H1 (cell line): ENCODE results near the gene PPP1R14B. TPM values are rescaled to one million over a fixed set of nuclear protein-coding genes. Genes with fewer than 3 reads are reported as not detected.

ENCODE experiments used
- CTCF ChIA-PET: fragments of 300-600 bp; sonication (Branson Sonifier 250); formaldehyde crosslinking; loops from one replicate; lab custom pipeline; 2021; ENCODE audit not compliant: partially characterized antibody; lab: Charles Lee
- POLR2A ChIA-PET: fragments of 300-600 bp; sonication (Branson Sonifier 250); formaldehyde crosslinking; loops from one replicate; lab custom pipeline; 2021; ENCODE audit warnings: inconsistent platforms; ENCODE audit not compliant: partially characterized antibody; lab: Charles Lee
- DNase-seq, 2 experiments: peaks; one replicate each; pipeline versions ENCODE4 v3.0.0 to v3.0.0-alpha.2; 2010 to 2022; ENCODE audit warnings: low spot score in 2 of 2, low read depth in 1 of 2, mixed read lengths in 1 of 2
- FAIRE-seq: peaks from 2 replicates; lab custom pipeline; 2011; peaks lifted over from hg19 to GRCh38; lab: Jason Lieb, UNC
- H2AFZ ChIP-seq: 2 replicates; pipeline ENCODE4 v1.8.1; 2012; ENCODE audit warnings: low read length, inconsistent platforms
- H2AK5ac ChIP-seq: 2 replicates; pipeline ENCODE4 v1.6.1; 2013; ENCODE audit warnings: low read depth, low read length
- H2BK120ac ChIP-seq: replicated peaks from 2 replicates; pipeline ENCODE3; 2013; ENCODE audit warnings: low read depth, low read length, inconsistent platforms
- H2BK12ac ChIP-seq: 2 replicates; pipeline ENCODE4 v1.6.1; 2013; ENCODE audit warnings: low read depth, low read length
- H2BK15ac ChIP-seq: 2 replicates; pipeline ENCODE4 v1.6.1; 2013; ENCODE audit warnings: low read length
- H2BK20ac ChIP-seq: 2 replicates; pipeline ENCODE4 v1.6.1; 2013; ENCODE audit warnings: low read length
- H2BK5ac ChIP-seq: 2 replicates; pipeline ENCODE4 v1.6.1; 2013; ENCODE audit warnings: low read depth, low read length
- H3K14ac ChIP-seq: 2 replicates; pipeline ENCODE4 v1.6.1; 2013; ENCODE audit warnings: inconsistent platforms; ENCODE audit not compliant: insufficient read length
- H3K18ac ChIP-seq: 2 replicates; pipeline ENCODE4 v1.6.1; 2013; ENCODE audit warnings: low read length; ENCODE audit errors: extremely low read depth
- H3K23ac ChIP-seq: 2 replicates; pipeline ENCODE4 v1.6.1; 2013; ENCODE audit warnings: inconsistent platforms; ENCODE audit not compliant: insufficient read length
- H3K23me2 ChIP-seq: 2 replicates; pipeline ENCODE4 v1.6.1; 2013; ENCODE audit warnings: low read depth, low read length
- H3K27ac ChIP-seq: 2 replicates; pipeline ENCODE4 v1.6.1; 2011; ENCODE audit warnings: low read depth, low read length, inconsistent platforms
- H3K27me3 ChIP-seq, 4 experiments: replicated peaks in 1 of 4; 1 replicate in 1 of 4; 2 replicates in 3 of 4; pipeline versions ENCODE4 v1.6.1 to v1.8.1; 2011 to 2013; ENCODE audit warnings: low read length in 3 of 4, mild to moderate bottlenecking in 3 of 4, inconsistent platforms in 2 of 4, mixed read lengths in 2 of 4, moderate library complexity in 1 of 4; ENCODE audit not compliant: control insufficient read depth in 3 of 4, insufficient read depth in 3 of 4; ENCODE audit errors: extremely low read depth in 1 of 4
- H3K36me3 ChIP-seq, 4 experiments: 2 replicates each; pipeline versions ENCODE4 v1.6.1 to v1.8.1; 2011 to 2013; ENCODE audit warnings: mild to moderate bottlenecking in 4 of 4, low read length in 3 of 4, moderate library complexity in 2 of 4, control low read depth in 1 of 4, inconsistent platforms in 1 of 4; ENCODE audit not compliant: insufficient read depth in 4 of 4, control insufficient read depth in 2 of 4
- H3K4ac ChIP-seq: replicated peaks from 2 replicates; pipeline ENCODE3; 2013; ENCODE audit warnings: low read length, low read depth, mixed read lengths, inconsistent platforms; ENCODE audit not compliant: insufficient read length
- H3K4me1 ChIP-seq, 4 experiments: replicated peaks in 1 of 4; 1 replicate in 1 of 4; 2 replicates in 3 of 4; pipeline versions ENCODE4 v1.6.1 to v1.8.1; 2011 to 2013; ENCODE audit warnings: low read length in 3 of 4, inconsistent platforms in 2 of 4, mixed read lengths in 1 of 4; ENCODE audit not compliant: insufficient read depth in 4 of 4, control insufficient read depth in 3 of 4
- H3K4me2 ChIP-seq, 2 experiments: 2 replicates each; pipeline versions ENCODE4 v1.6.1 to v1.8.1; 2011 to 2013; ENCODE audit warnings: low read depth in 2 of 2, low read length in 2 of 2, control low read depth in 1 of 2, inconsistent platforms in 1 of 2, mild to moderate bottlenecking in 1 of 2; ENCODE audit not compliant: insufficient read depth in 1 of 2
- H3K4me3 ChIP-seq, 4 experiments: fragments of 200-600, 300-600 bp in 1 of 4; sonication (generic), shearing (Covaris generic), sonication (Bioruptor Twin) in 1 of 4; 2 replicates each; pipeline versions ENCODE4 v1.5.1 to v1.8.1; 2011 to 2016; ENCODE audit warnings: low read length in 4 of 4, low read depth in 3 of 4, control low read depth in 2 of 4, inconsistent platforms in 2 of 4, mild to moderate bottlenecking in 2 of 4, mixed read lengths in 1 of 4, moderate library complexity in 1 of 4; ENCODE audit not compliant: insufficient read depth in 2 of 4; ENCODE audit errors: extremely low read depth in 1 of 4
- H3K56ac ChIP-seq: replicated peaks from 2 replicates; pipeline ENCODE3; 2013; ENCODE audit warnings: low read depth, mild to moderate bottlenecking, mixed read lengths, low read length, inconsistent platforms; ENCODE audit not compliant: insufficient read length
- H3K79me1 ChIP-seq: 2 replicates; pipeline ENCODE4 v1.6.1; 2013; ENCODE audit warnings: low read depth, low read length, control low read depth
- H3K79me2 ChIP-seq, 2 experiments: 2 replicates each; pipeline versions ENCODE4 v1.6.1 to v1.8.1; 2012 to 2013; ENCODE audit warnings: low read length in 2 of 2, mild to moderate bottlenecking in 2 of 2, inconsistent platforms in 1 of 2; ENCODE audit not compliant: insufficient read depth in 2 of 2, control insufficient read depth in 1 of 2
- H3K9ac ChIP-seq, 4 experiments: replicated peaks in 1 of 4; 1 replicate in 1 of 4; 2 replicates in 3 of 4; pipeline versions ENCODE4 v1.6.1 to v1.8.1; 2011 to 2013; ENCODE audit warnings: low read depth in 3 of 4, low read length in 3 of 4, control low read depth in 2 of 4, mild to moderate bottlenecking in 2 of 4, moderate library complexity in 2 of 4, inconsistent platforms in 1 of 4; ENCODE audit errors: extremely low read depth in 1 of 4
- H3K9me3 ChIP-seq, 2 experiments: 2 replicates each; pipeline versions ENCODE4 v1.6.1 to v1.8.1; 2012 to 2013; ENCODE audit warnings: mild to moderate bottlenecking in 2 of 2, moderate library complexity in 2 of 2, control low read depth in 1 of 2, inconsistent platforms in 1 of 2, low read depth in 1 of 2, low read length in 1 of 2, mixed read lengths in 1 of 2; ENCODE audit not compliant: insufficient read depth in 2 of 2
- H4K20me1 ChIP-seq, 2 experiments: replicated peaks in 1 of 2; 2 replicates each; pipeline versions ENCODE3 to v1.8.1; 2011 to 2013; ENCODE audit warnings: inconsistent platforms in 2 of 2, low read length in 2 of 2, mild to moderate bottlenecking in 1 of 2; ENCODE audit not compliant: insufficient read depth in 2 of 2, control insufficient read depth in 1 of 2
- H4K5ac ChIP-seq: 2 replicates; pipeline ENCODE4 v1.6.1; 2013; ENCODE audit warnings: low read length, low read depth, mixed read lengths, inconsistent platforms; ENCODE audit not compliant: insufficient read length
- H4K8ac ChIP-seq: 2 replicates; pipeline ENCODE4 v1.8.0; 2013; ENCODE audit warnings: mild to moderate bottlenecking, moderate library complexity, low read length, inconsistent platforms; ENCODE audit not compliant: insufficient read depth; ENCODE audit errors: extremely low read depth
- H4K91ac ChIP-seq: replicated peaks from 2 replicates; pipeline ENCODE3; 2013; ENCODE audit warnings: low read length, mixed read lengths, inconsistent platforms; ENCODE audit not compliant: insufficient read length
- EZH2 ChIP-seq: fragments of 200-600 bp; sonication (generic); IDR thresholded peaks from 2 replicates; pipeline ENCODE4 v1.7.1; 2012; ENCODE audit warnings: low read depth, mild to moderate bottlenecking, moderate library complexity, low read length, inconsistent platforms; ENCODE audit not compliant: severe bottlenecking
- NRF1 ChIP-seq: IDR thresholded peaks from 2 replicates; pipeline ENCODE4 v1.6.1; 2011; ENCODE audit warnings: mild to moderate bottlenecking, low read depth, low read length, improper control_type of control experiment
- RAD21 ChIP-seq, 2 experiments: IDR thresholded peaks in 1 of 2; conservative IDR thresholded peaks in 1 of 2; 2 replicates each; pipeline ENCODE4 v1.6.1; 2011; ENCODE audit warnings: low read depth in 2 of 2, low read length in 2 of 2, improper control_type of control experiment in 1 of 2, inconsistent platforms in 1 of 2, mild to moderate bottlenecking in 1 of 2, moderate library complexity in 1 of 2
- RBBP5 ChIP-seq: IDR thresholded peaks from 2 replicates; pipeline ENCODE4 v1.7.1; 2012; ENCODE audit warnings: low read depth, mild to moderate bottlenecking, inconsistent platforms, low read length, moderate library complexity, borderline replicate concordance
- SAP30 ChIP-seq: fragments of 300-600 bp; sonication (generic); IDR thresholded peaks from 2 replicates; pipeline ENCODE4 v1.7.1; 2012; ENCODE audit warnings: low read length, moderate library complexity, mild to moderate bottlenecking, inconsistent platforms; ENCODE audit not compliant: insufficient read depth, insufficient replicate concordance
- SP1 ChIP-seq: IDR thresholded peaks from 2 replicates; pipeline ENCODE4 v1.6.1; 2011; ENCODE audit warnings: low read depth, low read length
- SP4 ChIP-seq: IDR thresholded peaks from 2 replicates; pipeline ENCODE4 v1.6.1; 2012; ENCODE audit warnings: low read length, inconsistent platforms
- YY1 ChIP-seq: IDR thresholded peaks from 2 replicates; pipeline ENCODE4 v1.6.1; 2011; ENCODE audit warnings: low read depth, mild to moderate bottlenecking, low read length
- WGBS, 2 experiments: shearing (Covaris generic) in 1 of 2; methylation state at CpG; one replicate each; pipeline versions ENCODE4 v1.1.6 to v1.1.7; 2013 to 2015; ENCODE audit warnings: low lambda C conversion rate in 2 of 2, mixed read lengths in 2 of 2, inconsistent platforms in 1 of 2, low coverage in 1 of 2, missing lambda C conversion rate in 1 of 2; ENCODE audit not compliant: insufficient replicate concordance in 2 of 2, insufficient coverage in 1 of 2, insufficient read length in 1 of 2; ENCODE audit errors: extremely low coverage in 1 of 2, missing lambda C conversion rate in 1 of 2; 5-methylcytosine and 5-hydroxymethylcytosine counted together
- polyA plus RNA-seq, 7 experiments: library from polyadenylated mRNA; depleted of rRNA in 3 of 7; stranded (reverse) in 5 of 7; unstranded in 2 of 7; fragments of >200 nt in 5 of 7; fragments of 200-250 nt in 2 of 7; gene quantifications; 1 replicate in 5 of 7; 2 replicates in 1 of 7; 4 replicates in 1 of 7; pipeline versions ENCODE4 v1.2.1 to v1.2.3, GENCODE V29; 2011 to 2013; ENCODE audit warnings: missing spikeins in 2 of 7, mixed read lengths in 2 of 7
- total RNA-seq: library from RNA; stranded (reverse); fragmentation: NEBNext Ultra II Directional; extraction: Animal tissue kit (Norgen Biotek cat#: 25700); gene quantifications from 2 replicates; pipeline ENCODE4 v1.2.1, GENCODE V29; 2021

PPP1R14B gene
- total and polyA plus RNA-seq, 2 of the 8 experiments (the other 6 are each of a cell fraction or from before 2014, with no cell fraction given), result 265 to 419 TPM

- H2BK5ac ChIP-seq, result peak overlapping the region; percentile 88; the same call in 1 of the 2 replicates
- FAIRE-seq, result no peak
- peak overlapping the region; percentile 57 for H3K56ac ChIP-seq
- no peak overlapping the region for H2BK15ac ChIP-seq
- H3K23me2 ChIP-seq, result peaks cover 16% of the 10 kb centered on the region
- peak overlapping the region; percentile 87 for H3K27ac ChIP-seq
- POLR2A ChIA-PET, result interaction anchor here (0.7 to 13.1 kb wide), 7 partner anchors 7 to 63 kb away, joined by 3 to 352 read pairs (median 43); partner anchors contain the start of genes DNAJC4, NUDT22, PLCB3 and STIP1
- no peak overlapping the region for H3K4ac ChIP-seq
- peaks cover 0 to 18% (median 12%) of the 10 kb centered on the region in 4 experiments; a peak in 6 of 7 replicates for H3K4me1 ChIP-seq
- peaks cover 6 to 19% of the 10 kb centered on the region in 2 experiments; a peak in 3 of 4 replicates for H3K79me2 ChIP-seq
- no peak overlapping the region for H2AK5ac ChIP-seq
- no peak overlapping the region for H3K23ac ChIP-seq
- H4K8ac ChIP-seq, result peak overlapping the region; percentile 81; the same call in 1 of the 2 replicates
- no peak overlapping the region for H3K14ac ChIP-seq
- peak overlapping the region; percentile 67 to 82 (median 78) for H3K4me3 ChIP-seq
- no peaks in the 10 kb centered on the region for H3K27me3 ChIP-seq
- H2AFZ ChIP-seq, result no peak overlapping the region
- no peak overlapping the region for H2BK20ac ChIP-seq
- peak overlapping the region; percentile 82 to 85 for H3K4me2 ChIP-seq
- H3K79me1 ChIP-seq, result peaks cover 6% of the 10 kb centered on the region
- peak overlapping the region; percentile 99 for H3K18ac ChIP-seq
- TF ChIP-seq RAD21 (IDR thresholded peaks at IDR 0.05 in 1 of 2, conservative IDR thresholded peaks at IDR 0.05 in 1 of 2; ENCODE audit: low read depth in 2 of 2, low read length in 2 of 2) (no peak), EZH2 (no peak), SP4 (peak; percentile 22; the same call in 1 of the 2 replicates), RBBP5 (no peak), YY1 (no peak), NRF1 (no peak), SAP30 (no peak), SP1 (0 out of 2 replicates have a peak, but pooled peaks have one; percentile 62)
- H4K5ac ChIP-seq, result no peak overlapping the region
- H3K9me3 ChIP-seq, result no peaks in the 10 kb centered on the region
- H3K9ac ChIP-seq, result peak overlapping the region; percentile 72 to 85 (median 76)
- CTCF ChIA-PET, result interaction anchor here (1.0 kb wide), 2 partner anchors 10 to 14 kb away, joined by 3 to 4 read pairs; partner anchors contain the start of gene NUDT22
- no peak overlapping the region for H2BK120ac ChIP-seq
- peak in 1 of 2 experiments; percentile 100 for DNase-seq
- H3K36me3 ChIP-seq, result peaks cover 0 to 19% (median 7%) of the 10 kb centered on the region in 4 experiments; a peak in 4 of 8 replicates
- WGBS, 2 experiments, result no CpG with 5 or more reads among the region's 24 CpGs
- H4K20me1 ChIP-seq, result peaks cover 0 to 13% of the 10 kb centered on the region in 2 experiments
- H4K91ac ChIP-seq, result peak overlapping the region; percentile 65
- no peak overlapping the region for H2BK12ac ChIP-seq
Measured at GRCh38 chr11:64241241-64241490, 5.6 kb downstream of the PPP1R14B start.
